Nephron progenitor cell (in vitro differentiated cells): ENCODE results near the gene SEL1L.
A peak's percentile ranks its signal among the peaks of the same experiment; 100 is the strongest.

Experiments
- DNase-seq: peaks from one replicate; pipeline ENCODE4 v3.0.0; 2021
- H3K27ac Mint-ChIP-seq: 2 replicates; pipeline ENCODE4 v1.8.0; 2021; ENCODE audit warnings: mild to moderate bottlenecking, moderate library complexity, mixed read lengths
- H3K27me3 Mint-ChIP-seq: 2 replicates; pipeline ENCODE4 v1.8.0; 2021; ENCODE audit warnings: mild to moderate bottlenecking, low read depth, mixed read lengths; ENCODE audit not compliant: poor library complexity
- H3K36me3 Mint-ChIP-seq: 2 replicates; pipeline ENCODE4 v1.8.0; 2021; ENCODE audit warnings: low read depth, mixed read lengths
- H3K4me1 Mint-ChIP-seq: 2 replicates; pipeline ENCODE4 v1.8.0; 2021; ENCODE audit warnings: mixed read lengths
- H3K4me3 Mint-ChIP-seq: 2 replicates; pipeline ENCODE4 v1.8.0; 2021; ENCODE audit warnings: mild to moderate bottlenecking, moderate library complexity, mixed read lengths
- H3K9me3 Mint-ChIP-seq: 2 replicates; pipeline ENCODE4 v1.8.0; 2021; ENCODE audit warnings: mild to moderate bottlenecking, moderate library complexity, mixed read lengths
- CTCF ChIP-seq: fragments of 200-600 bp; sonication (generic); IDR thresholded peaks from 2 replicates; pipeline ENCODE4 v1.5.0; 2021; ENCODE audit warnings: antibody characterized with exemption

Gene SEL1L

GRCh38 chr14:81437244-81437643 lies 96.4 kb downstream of the SEL1L start:
- H3K4me1 Mint-ChIP-seq: peaks cover 36% of the 10 kb centered on the region
- H3K27me3 Mint-ChIP-seq: peaks cover 84% of the 10 kb centered on the region
- H3K9me3 Mint-ChIP-seq: no peaks in the 10 kb centered on the region
- no peak for DNase-seq
- H3K4me3 Mint-ChIP-seq: peak overlapping the region; percentile 81
- no peaks in the 10 kb centered on the region for H3K36me3 Mint-ChIP-seq
- no peak for TF ChIP-seq CTCF
- no peak overlapping the region for H3K27ac Mint-ChIP-seq

GRCh38 chr14:81436296-81437138 lies 97.1 kb downstream of the SEL1L start:
- peak overlapping the region; percentile 81 for H3K4me3 Mint-ChIP-seq
- DNase-seq: peak; percentile 87
- H3K4me1 Mint-ChIP-seq: peaks cover 36% of the 10 kb centered on the region
- H3K36me3 Mint-ChIP-seq: no peaks in the 10 kb centered on the region
- peaks cover 85% of the 10 kb centered on the region for H3K27me3 Mint-ChIP-seq
- no peaks in the 10 kb centered on the region for H3K9me3 Mint-ChIP-seq
- no peak overlapping the region for H3K27ac Mint-ChIP-seq
- no peak for TF ChIP-seq CTCF

- Mint-ChIP-seq H3K4me3 (peak overlapping the region; percentile 88), H3K27ac (no peak overlapping the region), H3K36me3 (no peaks in the 10 kb centered on the region), H3K9me3 (no peaks in the 10 kb centered on the region), H3K4me1 (peaks cover 41% of the 10 kb centered on the region), H3K27me3 (peaks cover 80% of the 10 kb centered on the region)
- peak; percentile 70 for DNase-seq
- TF ChIP-seq CTCF: no peak
Observed at GRCh38 chr14:81435391-81436295, 98.0 kb downstream of the SEL1L start.

GRCh38 chr14:81435048-81435390 lies 98.6 kb downstream of the SEL1L start:
- H3K4me1 Mint-ChIP-seq: peaks cover 43% of the 10 kb centered on the region
- no peaks in the 10 kb centered on the region for H3K9me3 Mint-ChIP-seq
- H3K4me3 Mint-ChIP-seq: peak overlapping the region; percentile 88
- H3K27ac Mint-ChIP-seq: no peak overlapping the region
- no peak for DNase-seq
- H3K27me3 Mint-ChIP-seq: peaks cover 73% of the 10 kb centered on the region
- no peaks in the 10 kb centered on the region for H3K36me3 Mint-ChIP-seq
- no peak for TF ChIP-seq CTCF

- peaks cover 65% of the 10 kb centered on the region for H3K27me3 Mint-ChIP-seq
- no peak overlapping the region for H3K27ac Mint-ChIP-seq
- DNase-seq: no peak
- TF ChIP-seq CTCF: no peak
- no peaks in the 10 kb centered on the region for H3K9me3 Mint-ChIP-seq
- H3K36me3 Mint-ChIP-seq: no peaks in the 10 kb centered on the region
- peak overlapping the region; percentile 70 for H3K4me3 Mint-ChIP-seq
- peaks cover 46% of the 10 kb centered on the region for H3K4me1 Mint-ChIP-seq
Observed at GRCh38 chr14:81434230-81434629, 99.4 kb downstream of the SEL1L start.
